K562 (cell line): ENCODE results near the gene GPR183. TPM values are rescaled to one million over a fixed set of nuclear protein-coding genes. Genes with fewer than 3 reads are reported as not detected.

Experiments used
- ATAC-seq: fragments of 200-7000 bp; cut with Tn5 transposase; 3 replicates; pipeline ENCODE4 v1.9.1; 2020; ENCODE audit warnings: moderate library complexity
- BruUV-seq: library from RNA; stranded (reverse); fragments of 400-500 nt; replicated peaks from 2 replicates; lab custom pipeline; 2021; lab: Mats Ljungman, UMichigan
- CTCF ChIA-PET: fragments of 300-600 bp; formaldehyde crosslinking; extraction: SDS; loops from one replicate; lab custom pipeline; 2021; ENCODE audit warnings: low intra/inter-chr PET ratio; lab: Yijun Ruan, JAX
- POLR2A ChIA-PET: fragments of 300-600, 350-650 bp; sonication (Branson Sonifier 250); formaldehyde crosslinking; extraction: SDS; loops from one replicate; lab custom pipeline; 2021; ENCODE audit warnings: antibody characterized with exemption, inconsistent platforms; lab: Yijun Ruan, JAX
- DNase-seq, 4 experiments: peaks; one replicate each; pipeline versions ENCODE4 v3.0.0 to v3.0.0-alpha.2; 2011 to 2018; ENCODE audit warnings: low spot score in 3 of 4, mixed read lengths in 3 of 4; ENCODE audit errors: extremely low read depth in 1 of 4
- FAIRE-seq: peaks from 2 replicates; lab custom pipeline; 2011; peaks lifted over from hg19 to GRCh38; lab: Jason Lieb, UNC
- H2AFZ ChIP-seq: 2 replicates; pipeline ENCODE4 v1.6.0; 2011; ENCODE audit warnings: low read depth, low read length, control low read depth, inconsistent platforms
- H3K27ac ChIP-seq: fragments of 200-600 bp; 3 replicates; pipeline ENCODE4 v1.8.0; 2011; ENCODE audit warnings: low read depth, mild to moderate bottlenecking, control low read depth, inconsistent platforms, low read length, moderate library complexity, mixed read lengths; ENCODE audit errors: extremely low read depth
- H3K27me3 ChIP-seq, 2 experiments: fragments of 300-600 bp in 1 of 2; 2 replicates in 1 of 2; 3 replicates in 1 of 2; pipeline versions ENCODE4 v1.6.0 to v1.8.0; 2011; ENCODE audit warnings: inconsistent platforms in 2 of 2, low read length in 2 of 2, mild to moderate bottlenecking in 1 of 2, mixed read lengths in 1 of 2, moderate library complexity in 1 of 2; ENCODE audit not compliant: control insufficient read depth in 2 of 2, insufficient read depth in 2 of 2
- H3K36me3 ChIP-seq: fragments of 300-600 bp; 3 replicates; pipeline ENCODE4 v1.8.0; 2011; ENCODE audit warnings: mild to moderate bottlenecking, low read length, inconsistent platforms; ENCODE audit not compliant: control insufficient read depth, insufficient read depth
- H3K4me1 ChIP-seq, 2 experiments: fragments of 200-600 bp in 1 of 2; replicated peaks in 1 of 2; 2 replicates in 1 of 2; 3 replicates in 1 of 2; pipeline versions ENCODE4 v1.5.1 to v1.8.0; 2011; ENCODE audit warnings: inconsistent platforms in 2 of 2, low read length in 2 of 2, mild to moderate bottlenecking in 1 of 2, mixed read lengths in 1 of 2, moderate library complexity in 1 of 2; ENCODE audit not compliant: control insufficient read depth in 2 of 2, insufficient read depth in 2 of 2
- H3K4me2 ChIP-seq: 2 replicates; pipeline ENCODE4 v1.6.1; 2011; ENCODE audit warnings: low read length, control low read depth, inconsistent platforms, mixed read lengths; ENCODE audit not compliant: insufficient read depth
- H3K4me3 ChIP-seq: fragments of 200-600 bp; sonication (generic), shearing (Covaris generic); 2 replicates; pipeline ENCODE4 v1.5.1; 2016; ENCODE audit warnings: control low read depth, inconsistent platforms
- H3K79me2 ChIP-seq: fragments of 200-600 bp; 3 replicates; pipeline ENCODE4 v1.8.0; 2011; ENCODE audit warnings: low read length, inconsistent platforms; ENCODE audit not compliant: control insufficient read depth, insufficient read depth
- H3K9ac ChIP-seq, 2 experiments: 2 replicates each; pipeline versions ENCODE4 v1.6.0 to v1.6.1; 2011; ENCODE audit warnings: low read depth in 2 of 2, low read length in 2 of 2, control low read depth in 1 of 2, inconsistent platforms in 1 of 2, mild to moderate bottlenecking in 1 of 2, mixed read lengths in 1 of 2; ENCODE audit not compliant: insufficient read depth in 1 of 2
- H3K9me1 ChIP-seq: one replicate; pipeline ENCODE4 v1.6.0; 2011; ENCODE audit warnings: inconsistent platforms, mild to moderate bottlenecking, low read length, moderate library complexity; ENCODE audit not compliant: control insufficient read depth, insufficient read depth
- H3K9me3 ChIP-seq: replicated peaks from 2 replicates; pipeline ENCODE4 v1.5.1; 2011; ENCODE audit warnings: low read depth, low read length, inconsistent platforms; ENCODE audit not compliant: control insufficient read depth, insufficient read depth
- H4K20me1 ChIP-seq: replicated peaks from 2 replicates; pipeline ENCODE4 v1.6.1; 2011; ENCODE audit warnings: low read length, inconsistent platforms, mixed read lengths; ENCODE audit not compliant: control insufficient read depth, insufficient read depth
- BCOR ChIP-seq: fragments of 450-650 bp; IDR thresholded peaks from 2 replicates; pipeline ENCODE4 v1.6.1; 2016
- FOXJ3 ChIP-seq: sonication (generic); formaldehyde crosslinking; IDR thresholded peaks from 2 replicates; pipeline ENCODE4 v1.4.0; 2020; ENCODE audit warnings: mild to moderate bottlenecking, missing genetic modification reagents
- FOXK2 ChIP-seq, 2 experiments: fragments of 450-650 bp; IDR thresholded peaks in 1 of 2; conservative IDR thresholded peaks in 1 of 2; 2 replicates each; pipeline ENCODE4 v1.6.1; 2016; ENCODE audit warnings: low read depth in 2 of 2, mild to moderate bottlenecking in 1 of 2
- FOXP4 ChIP-seq: sonication (generic); formaldehyde crosslinking; IDR thresholded peaks from 2 replicates; pipeline ENCODE4 v1.8.0; 2022; ENCODE audit warnings: mild to moderate bottlenecking, missing genetic modification reagents, borderline replicate concordance
- PRDM10 ChIP-seq: fragments of 450-650 bp; IDR thresholded peaks from 2 replicates; pipeline ENCODE4 v1.6.1; 2018; ENCODE audit not compliant: partially characterized antibody
- TBP ChIP-seq: optimal IDR thresholded peaks from 2 replicates; pipeline ENCODE3; 2011; ENCODE audit warnings: low read depth, low read length, improper control_type of control experiment
- ZNF121 ChIP-seq: sonication (generic); formaldehyde crosslinking; conservative IDR thresholded peaks from 2 replicates; pipeline ENCODE4 v1.8.0; 2022; ENCODE audit warnings: missing genetic modification reagents
- ZNF449 ChIP-seq: fragments of 250-450 bp; sonication (Bioruptor Pico); IDR thresholded peaks from 2 replicates; pipeline ENCODE4 v1.8.0; 2022; ENCODE audit warnings: moderate library complexity, mild to moderate bottlenecking, inconsistent platforms
- WGBS: fragments of 100-300 bp; shearing (Covaris generic); methylation state at CpG from one replicate; pipeline ENCODE4 v1.1.6; 2016; ENCODE audit warnings: low coverage, mixed read lengths; ENCODE audit not compliant: insufficient coverage; ENCODE audit errors: missing lambda C conversion rate; 5-methylcytosine and 5-hydroxymethylcytosine counted together
- in situ Hi-C: fragments of 300-500 bp; cut with MboI; formaldehyde crosslinking; loops from 4 replicates; pipeline ENCODE4 v1.15.0; 2018; ENCODE audit warnings: inconsistent platforms, mixed read lengths
- intact Hi-C: fragments of 100-400 bp; cut with micrococcal nuclease; formaldehyde crosslinking; loops from 2 replicates; pipeline ENCODE4 v1.14.2; 2022
- polyA plus RNA-seq, 8 experiments: library from polyadenylated mRNA; depleted of rRNA in 4 of 8; stranded (reverse) in 5 of 8; unstranded in 3 of 8; fragments of >200 nt; fragmentation: Nextera tagmentation in 2 of 8; fragmentation: Illumina TruSeq in 1 of 8; extraction: Ambion mirVana in 2 of 8; extraction: Trizol in 1 of 8; gene quantifications; 2 replicates each; pipeline versions ENCODE4 v1.2.1 to v1.2.3, GENCODE V29; 2011 to 2014; ENCODE audit warnings: inconsistent platforms in 1 of 8, missing spikeins in 1 of 8
- total RNA-seq, 7 experiments: library from RNA; depleted of rRNA in 6 of 7; stranded (reverse); fragments of >200 nt in 6 of 7; fragmentation: Illumina TruSeq in 2 of 7; extraction: Trizol in 2 of 7; gene quantifications; 2 replicates each; pipeline versions ENCODE4 v1.2.1 to v1.2.3, GENCODE V29; 2011 to 2021; ENCODE audit warnings: low replicate concordance in 1 of 7

The GPR183 gene
- total and polyA plus RNA-seq, 9 of the 15 experiments (the other 6 are each of a cell fraction or from before 2014, with no cell fraction given), result 1.3 to 10.2 (median 3.7) TPM

GRCh38 chr13:99276706-99277105, 30.5 kb downstream of the GPR183 start:
- no peaks in the 10 kb centered on the region; a peak in 1 of 5 replicates for H3K4me1 ChIP-seq
- no peaks in the 10 kb centered on the region for H3K9me3 ChIP-seq
- no TSS peak for BruUV-seq
- H3K4me2 ChIP-seq, result no peak overlapping the region
- no peak overlapping the region for H3K4me3 ChIP-seq
- H3K9ac ChIP-seq, result no peak overlapping the region
- 89% methylated on average over 2 of the region's 2 CpGs for WGBS
- no peak overlapping the region for H2AFZ ChIP-seq
- POLR2A ChIA-PET, result no interaction called here
- H3K9me1 ChIP-seq, result no peaks in the 10 kb centered on the region
- no peak for TF ChIP-seq FOXK2 (conservative IDR thresholded peaks at IDR 0.05 in 1 of 2, IDR thresholded peaks at IDR 0.05 in 1 of 2; ENCODE audit: low read depth in 2 of 2)
- intact Hi-C loops (no loop called here), in situ Hi-C loops (no loop called here)
- H4K20me1 ChIP-seq, result no peaks in the 10 kb centered on the region
- peak; percentile 47; the same call in 1 of the 3 replicates for ATAC-seq
- H3K36me3 ChIP-seq, result peaks cover 26% of the 10 kb centered on the region; the same call in 2 of the 3 replicates
- H3K27me3 ChIP-seq, result no peaks in the 10 kb centered on the region
- no peak for DNase-seq
- H3K27ac ChIP-seq, result no peak overlapping the region
- H3K79me2 ChIP-seq, result peaks cover 13% of the 10 kb centered on the region
- CTCF ChIA-PET, result no interaction called here
- FAIRE-seq, result no peak

- ATAC-seq, result no peak
- peaks cover 0 to 3% of the 10 kb centered on the region in 2 experiments; a peak in 2 of 5 replicates for H3K4me1 ChIP-seq
- intact Hi-C loops, result no loop called here
- in situ Hi-C loops, result no loop called here
- H3K4me2 ChIP-seq, result no peak overlapping the region
- peaks cover 13% of the 10 kb centered on the region for H3K79me2 ChIP-seq
- H2AFZ ChIP-seq, result no peak overlapping the region
- DNase-seq, result no peak
- H4K20me1 ChIP-seq, result no peaks in the 10 kb centered on the region
- peaks cover 20% of the 10 kb centered on the region; the same call in 2 of the 3 replicates for H3K36me3 ChIP-seq
- H3K9me1 ChIP-seq, result no peaks in the 10 kb centered on the region
- no peak for FAIRE-seq
- H3K9ac ChIP-seq, result no peak overlapping the region
- H3K27ac ChIP-seq, result no peak overlapping the region
- no peaks in the 10 kb centered on the region for H3K27me3 ChIP-seq
- H3K4me3 ChIP-seq, result no peak overlapping the region
- no TSS peak for BruUV-seq
- no peaks in the 10 kb centered on the region for H3K9me3 ChIP-seq
- ChIA-PET POLR2A (no interaction called here), CTCF (no interaction called here)
- 58% methylated on average over 1 of the region's 1 CpG for WGBS
- no peak for TF ChIP-seq FOXP4
- TF ChIP-seq ZNF121, result no peak
- no peak for TF ChIP-seq TBP
- no peak for TF ChIP-seq BCOR
- no peak for TF ChIP-seq PRDM10
- no peak for TF ChIP-seq FOXJ3 (CRISPR knock-in tag)
- TF ChIP-seq ZNF449, result no peak
Observed at GRCh38 chr13:99275093-99275469, 32.1 kb downstream of the GPR183 start.
